ENCODE data around the gene ALKBH2. TPM values are rescaled to one million over a fixed set of nuclear protein-coding genes. Genes with fewer than 3 reads are reported as not detected.
"Not testable (repeated sequence)": the region's sequence is repeated elsewhere in the genome, so short reads cannot be mapped to it uniquely, and the experiment has no call there.

The ALKBH2 gene
- total RNA-seq, 6 experiments from 2014 or later = 6.1 to 19.3 (median 17.1) TPM

DNA sequence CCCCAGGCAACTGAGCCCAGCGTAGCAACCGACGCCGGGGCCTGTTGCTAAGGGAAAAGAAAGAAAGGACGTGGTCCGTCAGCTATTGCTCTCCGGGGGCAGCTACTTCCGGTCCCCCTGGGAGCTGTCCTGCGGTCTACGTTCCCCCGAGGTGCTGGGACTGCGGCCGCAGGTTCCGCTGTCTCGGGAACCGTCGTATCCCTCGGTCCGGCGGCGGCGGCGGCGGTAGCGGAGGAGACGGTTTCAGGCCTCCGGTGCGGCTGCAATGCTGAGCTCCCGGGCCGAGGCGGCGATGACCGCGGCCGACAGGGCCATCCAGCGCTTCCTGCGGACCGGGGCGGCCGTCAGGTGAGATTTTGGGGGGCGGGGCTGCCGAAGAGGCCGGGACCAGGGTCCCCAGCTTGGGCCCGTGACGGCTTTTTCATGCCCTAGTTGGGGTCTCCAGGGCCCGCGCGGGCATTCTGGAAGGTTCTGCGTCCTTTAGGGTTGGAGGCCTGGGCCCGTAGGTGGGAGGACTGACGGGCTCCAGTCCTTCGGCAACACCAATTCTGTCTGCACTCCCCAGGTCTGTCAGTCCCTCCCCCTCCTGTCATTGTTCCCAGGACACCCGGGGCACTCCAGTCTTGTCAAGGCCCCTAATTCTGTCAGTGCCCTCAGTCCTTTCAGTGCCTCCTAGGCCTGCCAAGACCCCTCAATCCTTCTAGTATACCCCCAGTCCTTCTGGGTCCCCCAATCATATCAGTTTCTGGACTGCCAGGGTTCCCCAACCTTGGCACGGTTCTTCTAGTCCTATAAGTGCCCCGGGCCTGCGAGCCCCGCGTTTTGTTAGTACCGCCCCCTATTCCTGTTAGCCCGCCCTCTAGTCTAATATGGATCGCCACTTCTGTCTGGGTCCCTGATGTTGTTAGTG lies 40.6 kb downstream of the ALKBH2 start, which contains the start of gene USP30:
TSS of gene USP30 (plus strand) at position 163 of the 910 bp plus-strand sequence. CDS start at position 266, 103 bp downstream.
- TF ChIP-seq, protein P1, sequence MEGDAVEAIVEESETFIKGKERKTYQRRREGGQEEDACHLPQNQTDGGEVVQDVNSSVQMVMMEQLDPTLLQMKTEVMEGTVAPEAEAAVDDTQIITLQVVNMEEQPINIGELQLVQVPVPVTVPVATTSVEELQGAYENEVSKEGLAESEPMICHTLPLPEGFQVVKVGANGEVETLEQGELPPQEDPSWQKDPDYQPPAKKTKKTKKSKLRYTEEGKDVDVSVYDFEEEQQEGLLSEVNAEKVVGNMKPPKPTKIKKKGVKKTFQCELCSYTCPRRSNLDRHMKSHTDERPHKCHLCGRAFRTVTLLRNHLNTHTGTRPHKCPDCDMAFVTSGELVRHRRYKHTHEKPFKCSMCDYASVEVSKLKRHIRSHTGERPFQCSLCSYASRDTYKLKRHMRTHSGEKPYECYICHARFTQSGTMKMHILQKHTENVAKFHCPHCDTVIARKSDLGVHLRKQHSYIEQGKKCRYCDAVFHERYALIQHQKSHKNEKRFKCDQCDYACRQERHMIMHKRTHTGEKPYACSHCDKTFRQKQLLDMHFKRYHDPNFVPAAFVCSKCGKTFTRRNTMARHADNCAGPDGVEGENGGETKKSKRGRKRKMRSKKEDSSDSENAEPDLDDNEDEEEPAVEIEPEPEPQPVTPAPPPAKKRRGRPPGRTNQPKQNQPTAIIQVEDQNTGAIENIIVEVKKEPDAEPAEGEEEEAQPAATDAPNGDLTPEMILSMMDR (IDR thresholded peaks at IDR 0.05) = no peak
- peak; percentile 44 for TF ChIP-seq POLR2A (IDR thresholded peaks at IDR 0.05)
- Histone ChIP-seq H3K27ac (peak within 1 kb of the TSS; percentile 92 to 96 (median 94)), H3K27me3 (no peaks in the 10 kb centered on the region), H3K4me3 (peak within 1 kb of the TSS; percentile 75 to 97 (median 96)), H3K4me1 (peaks cover 0 to 34% (median 12%) of the 10 kb centered on the region in 4 donors), H3K9me3 (no peaks in the 10 kb centered on the region), H3K36me3 (peaks cover 0 to under 1% (median 0%) of the 10 kb centered on the region in 4 donors)
- ATAC-seq (peak; percentile 86 to 92 (median 89)), DNase-seq (peak; percentile 83 to 85 (median 85))
- WGBS (ENCODE audit: insufficient coverage, low coverage, low lambda C conversion rate, missing lambda C conversion rate) = under 1% methylated on average over 28 of the region's 61 CpGs
- intact Hi-C loops (cut with DNase I) = loop anchor here in 1 of 2 donors (5.0 kb wide), 1 partner anchor 40 kb away; the partner anchor contains the start of gene ALKBH2

DNA sequence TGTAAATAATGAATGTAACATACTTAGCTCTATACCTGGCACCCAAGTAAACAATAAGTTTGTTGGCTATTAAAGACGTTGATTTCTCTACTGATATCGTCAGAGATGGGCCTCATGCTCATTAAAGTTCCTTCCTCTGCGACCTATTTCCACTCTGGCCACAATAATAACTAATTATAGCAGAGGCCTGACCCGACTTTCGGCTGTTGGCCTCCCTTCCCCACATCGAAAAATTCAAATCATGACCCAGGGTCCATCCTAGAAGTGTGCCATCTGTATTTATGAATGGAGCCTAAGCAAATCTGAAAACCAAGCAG lies 41.2 kb downstream of the ALKBH2 start:
- Histone ChIP-seq H3K4me1 (peaks cover 0 to 33% (median 12%) of the 10 kb centered on the region in 4 donors), H3K9me3 (no peaks in the 10 kb centered on the region), H3K27me3 (no peaks in the 10 kb centered on the region), H3K4me3 (peak overlapping the region; percentile 75 to 97 (median 96)), H3K27ac (peak overlapping the region; percentile 92 to 96 (median 94)), H3K36me3 (no peaks in the 10 kb centered on the region)
- WGBS (ENCODE audit: insufficient coverage, low coverage, low lambda C conversion rate, missing lambda C conversion rate) = 3% methylated on average over 6 of the region's 6 CpGs
- no peak for ATAC-seq
- no peak for DNase-seq
- TF ChIP-seq, protein P1 (IDR thresholded peaks at IDR 0.05) = no peak
- no peak for TF ChIP-seq POLR2A (IDR thresholded peaks at IDR 0.05)
- intact Hi-C loops (cut with DNase I) = loop anchor here in 1 of 2 donors (5.0 kb wide), 1 partner anchor 40 kb away; the partner anchor contains the start of gene ALKBH2

DNA sequence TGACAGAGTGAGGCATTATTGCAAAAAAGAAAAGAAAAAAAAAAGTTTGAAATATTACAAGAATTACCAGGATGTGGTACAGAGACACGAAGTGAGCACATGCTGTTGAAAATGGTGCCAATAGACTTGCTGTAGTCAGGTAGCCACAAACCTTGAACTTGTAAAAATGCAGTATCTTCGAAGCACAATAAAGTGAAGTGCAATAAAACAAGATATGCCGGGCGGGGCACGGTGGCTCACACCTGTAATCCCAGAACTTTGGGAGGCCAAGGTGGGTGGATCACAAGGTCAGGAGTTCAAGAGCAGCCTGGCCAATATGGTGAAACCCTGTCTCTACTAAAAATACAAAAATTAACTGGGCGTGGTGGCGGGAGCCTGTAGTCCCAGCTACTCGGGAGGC lies 43.5 kb downstream of the ALKBH2 start:
- peaks cover 0 to 15% (median 4%) of the 10 kb centered on the region in 4 donors for H3K4me1 ChIP-seq
- H3K27me3 ChIP-seq, H3K9me3 ChIP-seq, DNase-seq, H3K36me3 ChIP-seq, H3K4me3 ChIP-seq, H3K27ac ChIP-seq, ATAC-seq: not testable (repeated sequence)
- WGBS (ENCODE audit: insufficient coverage, low coverage, low lambda C conversion rate, missing lambda C conversion rate) = 80% methylated on average over 8 of the region's 8 CpGs
- intact Hi-C loops (cut with DNase I) = loop anchor here in 1 of 2 donors (5.0 kb wide), 1 partner anchor 43 kb away; the partner anchor contains the start of gene ALKBH2

DNA sequence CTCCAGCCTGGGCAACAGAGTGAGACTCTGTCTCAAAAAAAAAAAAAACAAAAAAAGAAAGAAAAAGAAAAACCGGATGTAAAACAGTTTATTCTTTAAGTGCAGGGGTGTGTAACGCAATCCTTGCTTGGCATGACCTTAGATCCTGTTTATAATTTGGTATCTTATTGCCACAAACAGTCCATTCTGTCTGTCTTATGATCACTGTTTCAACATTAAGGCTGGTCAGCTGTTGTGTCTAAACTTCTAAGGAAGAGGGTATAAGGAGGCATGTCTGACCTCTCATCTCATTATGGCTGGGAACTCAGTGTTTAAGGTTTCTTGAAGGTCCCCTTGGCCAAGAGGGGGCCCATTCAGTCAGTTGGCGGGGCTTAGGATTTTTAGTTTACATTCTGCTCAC lies 44.6 kb downstream of the ALKBH2 start:
- H3K4me1 ChIP-seq; H3K27ac ChIP-seq; intact Hi-C loops (cut with DNase I); H3K27me3 ChIP-seq; H3K9me3 ChIP-seq; H3K36me3 ChIP-seq; DNase-seq; H3K4me3 ChIP-seq; ATAC-seq: not testable (repeated sequence)
- WGBS (ENCODE audit: insufficient coverage, low coverage, low lambda C conversion rate, missing lambda C conversion rate) = 73% methylated on average over 3 of the region's 3 CpGs

DNA sequence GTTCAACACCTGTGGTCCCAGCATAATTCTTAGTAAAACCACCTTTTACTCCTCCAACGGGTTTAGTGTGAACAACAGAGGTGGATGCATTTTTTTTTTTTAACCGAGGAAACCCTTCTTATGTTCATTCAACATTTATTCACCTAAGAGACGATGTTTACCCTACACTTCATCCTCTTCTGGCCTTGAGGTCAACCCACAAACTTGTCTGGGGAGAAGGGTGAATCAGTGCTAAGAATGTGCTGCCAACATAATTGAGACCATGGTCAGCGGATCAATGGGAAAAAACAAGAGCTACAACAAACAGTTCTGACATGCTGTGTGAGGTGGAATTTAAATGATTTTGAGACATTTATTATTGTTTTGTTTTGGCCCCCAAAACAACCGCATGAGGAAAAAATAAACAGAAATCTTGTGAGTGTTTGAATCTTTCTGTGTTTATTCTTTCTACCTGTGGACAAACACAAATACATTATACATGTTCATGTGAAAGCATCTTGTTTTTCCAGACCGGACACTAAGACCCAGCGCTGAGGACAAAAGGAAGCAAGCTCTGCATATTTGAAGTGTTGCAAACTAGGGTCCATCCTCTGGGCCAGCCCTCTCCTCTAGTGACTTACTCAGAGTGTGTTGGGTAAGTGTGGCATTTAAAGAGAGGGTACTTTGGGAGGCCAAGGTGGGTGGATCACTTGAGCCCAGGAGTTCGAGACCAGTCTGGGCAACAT lies 46.0 kb downstream of the ALKBH2 start:
- Histone ChIP-seq H3K36me3 (no peaks in the 10 kb centered on the region), H3K27me3 (no peaks in the 10 kb centered on the region), H3K27ac (no peak overlapping the region), H3K9me3 (no peaks in the 10 kb centered on the region), H3K4me3 (no peak overlapping the region), H3K4me1 (peaks cover 0 to 5% (median 0%) of the 10 kb centered on the region in 4 donors)
- DNase-seq = no peak
- ATAC-seq = no peak
- intact Hi-C loops (cut with DNase I) = no loop called here
- 65% methylated on average over 8 of the region's 8 CpGs for WGBS (ENCODE audit: insufficient coverage, low coverage, low lambda C conversion rate, missing lambda C conversion rate)
- TF ChIP-seq, protein P1 (IDR thresholded peaks at IDR 0.05) = no peak
- TF ChIP-seq POLR2A (IDR thresholded peaks at IDR 0.05) = no peak
